GM12865 (cell line): Measurements from ENCODE around the gene EXOG.

Source experiments
- DNase-seq: peaks from one replicate; pipeline ENCODE4 v3.0.0; 2010; ENCODE audit warnings: low read depth
- H3K4me3 ChIP-seq: 2 replicates; pipeline ENCODE4 v1.5.1; 2011; ENCODE audit warnings: mild to moderate bottlenecking, low read depth, low read length, control low read depth
- CTCF ChIP-seq: IDR thresholded peaks from 2 replicates; pipeline ENCODE4 v1.5.1; 2011; ENCODE audit warnings: low read length, control low read depth, low read depth, inconsistent platforms; ENCODE audit not compliant: insufficient read depth; ENCODE audit errors: missing control alignments

Gene EXOG

GRCh38 chr3:38549957-38550840 is 54.1 kb downstream of the EXOG start:
- no peak for TF ChIP-seq CTCF
- DNase-seq = no peak
- H3K4me3 ChIP-seq = no peak overlapping the region

GRCh38 chr3:38551026-38551832 is 55.1 kb downstream of the EXOG start:
- DNase-seq = no peak
- TF ChIP-seq CTCF = no peak

DNA sequence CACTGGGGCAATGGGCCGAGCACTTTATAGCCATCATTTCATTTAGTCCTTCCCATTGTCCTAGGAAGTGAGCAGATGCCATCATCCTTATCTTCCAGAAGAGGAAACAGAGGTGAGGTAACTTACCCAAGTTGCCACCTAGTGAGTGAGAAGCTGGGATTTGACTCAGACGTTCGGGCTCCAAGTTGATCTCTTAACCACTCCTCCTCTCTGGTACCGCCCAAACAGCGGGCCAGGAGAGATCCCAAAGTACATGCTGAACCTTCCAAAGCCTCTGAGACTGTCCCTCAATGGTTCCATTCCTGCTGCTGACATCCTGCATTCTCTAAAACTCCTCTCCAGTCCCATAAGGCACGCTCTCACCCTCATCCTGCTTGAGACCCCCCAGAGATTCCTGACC is 56.2 kb downstream of the EXOG start:
- no peak overlapping the region for H3K4me3 ChIP-seq
- no peak for TF ChIP-seq CTCF
- DNase-seq = no peak

More at GRCh38 chr3:38551026-38551832, 55.1 kb downstream of the EXOG start:
- no peak overlapping the region for H3K4me3 ChIP-seq

DNA sequence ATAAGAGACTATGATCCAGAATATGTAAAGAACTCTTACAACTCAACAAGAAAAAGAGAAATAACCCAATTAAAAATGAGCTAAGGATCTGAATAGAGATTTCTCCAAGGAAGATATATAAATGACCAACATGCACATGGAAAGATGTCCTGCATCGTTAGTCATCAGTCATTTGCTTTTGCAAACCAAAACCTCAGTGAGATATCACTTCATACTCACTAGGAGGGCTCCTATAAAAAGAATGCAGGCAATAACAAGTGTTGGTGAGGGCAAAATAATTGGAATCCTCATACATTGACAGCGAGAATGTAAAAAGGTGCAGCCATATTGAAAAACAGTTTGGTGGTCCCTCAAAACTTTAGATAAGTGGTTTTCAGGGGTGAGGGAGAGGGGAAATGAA is 56.9 kb downstream of the EXOG start:
- DNase-seq = no peak
- TF ChIP-seq CTCF = no peak
- H3K4me3 ChIP-seq = no peak overlapping the region

- no peak for TF ChIP-seq CTCF
- DNase-seq = no peak
- no peak overlapping the region for H3K4me3 ChIP-seq
Observed at GRCh38 chr3:38554127-38554827, 58.1 kb downstream of the EXOG start.

DNA sequence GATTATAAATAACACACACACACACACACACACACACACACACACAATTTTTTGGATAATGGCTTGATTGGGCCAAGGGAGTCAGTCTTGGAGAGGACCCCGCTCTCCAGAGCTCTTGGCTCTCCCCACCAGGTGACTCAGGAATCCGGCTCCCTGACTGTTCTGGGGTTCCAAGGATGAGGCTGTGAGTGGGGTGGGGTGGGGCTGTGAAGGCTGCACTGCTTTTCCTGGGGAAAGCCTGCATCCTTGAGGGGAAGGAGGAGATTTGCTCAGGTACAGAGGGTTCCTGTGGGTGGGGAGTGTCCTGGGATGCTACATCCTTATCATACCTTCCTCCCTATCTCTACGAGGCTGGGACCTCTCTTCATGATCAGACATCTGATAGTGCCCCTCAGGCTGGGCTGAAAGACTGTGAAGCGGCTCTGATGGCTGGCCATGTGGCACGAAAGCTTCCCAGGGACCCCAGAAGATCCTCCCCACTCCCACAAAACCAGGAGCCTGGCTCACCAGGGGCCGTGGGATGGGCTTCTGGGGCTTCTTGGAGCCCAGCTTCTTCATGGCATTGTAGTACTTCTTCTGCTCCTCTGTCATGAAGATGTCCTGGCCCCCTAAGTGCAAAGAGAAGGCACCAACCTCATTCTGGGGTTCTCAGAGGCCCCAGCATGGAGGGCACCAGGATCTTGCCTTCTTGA is 59.2 kb downstream of the EXOG start:
- no peak overlapping the region for H3K4me3 ChIP-seq
- TF ChIP-seq CTCF = no peak
- DNase-seq = no peak
